Esophagus muscularis mucosa (tissue), 3 donors: ENCODE results near the gene CD248.

Source experiments
- CTCF ChIP-seq, 3 experiments: fragments of 200-600 bp in 2 of 3; fragments of 450-650 bp in 1 of 3; sonication (generic) in 2 of 3; IDR thresholded peaks; one replicate each; pipeline ENCODE4 v1.5.1; 2017 to 2019; ENCODE audit warnings: antibody characterized with exemption in 3 of 3, mild to moderate bottlenecking in 2 of 3, moderate library complexity in 1 of 3
- EP300 ChIP-seq: sonication (generic); formaldehyde crosslinking; IDR thresholded peaks from one replicate; pipeline ENCODE4 v1.6.1; 2017; ENCODE audit warnings: antibody characterized with exemption

DNA sequence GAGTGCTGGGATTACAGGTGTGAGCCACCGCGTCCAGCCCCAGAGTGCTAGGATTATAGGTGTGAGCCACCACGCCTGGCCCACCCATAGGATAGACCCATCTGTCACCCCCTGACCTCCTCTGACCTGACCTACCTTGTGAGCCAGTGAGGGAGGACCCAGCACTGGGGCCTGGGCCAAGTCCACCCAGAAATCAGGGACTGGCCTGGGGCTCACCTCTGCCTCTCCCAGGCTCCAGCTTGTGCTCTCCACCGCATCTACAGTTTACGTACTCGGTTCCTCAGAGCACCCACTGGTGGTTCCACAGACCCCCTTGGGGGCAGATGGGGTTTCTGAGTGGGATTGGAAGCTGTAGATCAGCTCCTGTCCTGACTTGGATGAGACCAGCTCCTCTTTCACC is 48.3 kb upstream of the CD248 start:
- no peak for TF ChIP-seq EP300
- TF ChIP-seq CTCF (IDR thresholded peaks at IDR 0.05): no peak
